SU-DHL-6 (cell line): ENCODE results near the gene ZCCHC7.

Source experiments
- EZH2phosphoT487 ChIP-seq: fragments of 200-600 bp; sonication (generic), shearing (Covaris generic); conservative IDR thresholded peaks from 2 replicates; pipeline ENCODE4 v1.6.1; 2018; ENCODE audit warnings: mild to moderate bottlenecking, antibody characterized with exemption, low read length, moderate library complexity, mixed read lengths
- TF ChIP-seq, protein P1 (sequence below): fragments of 200-600 bp; sonication (generic); IDR thresholded peaks from one replicate; pipeline ENCODE4 v1.5.1; 2017; ENCODE audit warnings: antibody characterized with exemption, mild to moderate bottlenecking, low read length, moderate library complexity; ENCODE audit not compliant: insufficient read depth, poor library complexity, severe bottlenecking

DNA sequence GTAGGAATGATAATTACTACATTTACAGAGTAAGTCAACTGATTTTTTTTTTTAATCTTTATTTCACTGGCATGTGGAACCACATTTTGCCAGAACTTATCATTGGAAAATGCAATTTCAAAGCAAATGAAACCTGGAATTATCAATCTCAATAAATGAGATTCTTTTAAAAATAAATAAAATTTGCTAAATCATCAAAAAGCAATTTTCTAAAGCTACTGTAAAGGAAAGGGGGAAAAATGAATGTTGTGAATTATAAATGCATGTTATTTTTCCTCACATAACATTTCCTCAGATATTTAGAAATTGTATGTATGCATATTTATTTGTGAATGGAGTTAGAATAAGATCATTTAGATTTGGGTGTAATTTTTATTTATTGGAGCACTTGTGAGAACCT lies 212.2 kb downstream of the ZCCHC7 start:
- no peak for TF ChIP-seq EZH2phosphoT487
- TF ChIP-seq, protein P1, sequence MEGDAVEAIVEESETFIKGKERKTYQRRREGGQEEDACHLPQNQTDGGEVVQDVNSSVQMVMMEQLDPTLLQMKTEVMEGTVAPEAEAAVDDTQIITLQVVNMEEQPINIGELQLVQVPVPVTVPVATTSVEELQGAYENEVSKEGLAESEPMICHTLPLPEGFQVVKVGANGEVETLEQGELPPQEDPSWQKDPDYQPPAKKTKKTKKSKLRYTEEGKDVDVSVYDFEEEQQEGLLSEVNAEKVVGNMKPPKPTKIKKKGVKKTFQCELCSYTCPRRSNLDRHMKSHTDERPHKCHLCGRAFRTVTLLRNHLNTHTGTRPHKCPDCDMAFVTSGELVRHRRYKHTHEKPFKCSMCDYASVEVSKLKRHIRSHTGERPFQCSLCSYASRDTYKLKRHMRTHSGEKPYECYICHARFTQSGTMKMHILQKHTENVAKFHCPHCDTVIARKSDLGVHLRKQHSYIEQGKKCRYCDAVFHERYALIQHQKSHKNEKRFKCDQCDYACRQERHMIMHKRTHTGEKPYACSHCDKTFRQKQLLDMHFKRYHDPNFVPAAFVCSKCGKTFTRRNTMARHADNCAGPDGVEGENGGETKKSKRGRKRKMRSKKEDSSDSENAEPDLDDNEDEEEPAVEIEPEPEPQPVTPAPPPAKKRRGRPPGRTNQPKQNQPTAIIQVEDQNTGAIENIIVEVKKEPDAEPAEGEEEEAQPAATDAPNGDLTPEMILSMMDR: no peak
